HEK293 (cell line): ENCODE results near the gene MCEE.

Source experiments
- AEBP2 ChIP-seq: fragments of 450-650 bp; formaldehyde crosslinking; IDR thresholded peaks from 2 replicates; pipeline ENCODE4 v1.5.1; 2016; ENCODE audit warnings: missing biosample characterization, missing genetic modification characterization, borderline replicate concordance
- GLIS2 ChIP-seq: fragments of 450-650 bp; formaldehyde crosslinking; IDR thresholded peaks from 2 replicates; pipeline ENCODE4 v1.5.1; 2016; ENCODE audit warnings: missing biosample characterization, missing genetic modification characterization
- MZF1 ChIP-seq: fragments of 450-650 bp; formaldehyde crosslinking; IDR thresholded peaks from 2 replicates; pipeline ENCODE4 v1.5.1; 2017; ENCODE audit warnings: missing biosample characterization, missing genetic modification characterization, borderline replicate concordance
- RBAK ChIP-seq: fragments of 450-650 bp; formaldehyde crosslinking; IDR thresholded peaks from 2 replicates; pipeline ENCODE4 v1.5.1; 2016; ENCODE audit warnings: missing biosample characterization, missing genetic modification characterization
- ZBTB26 ChIP-seq: fragments of 450-650 bp; formaldehyde crosslinking; optimal IDR thresholded peaks from 2 replicates; pipeline ENCODE3; 2016; ENCODE audit warnings: missing biosample characterization, mild to moderate bottlenecking, missing genetic modification characterization
- ZIC2 ChIP-seq: fragments of 450-650 bp; formaldehyde crosslinking; IDR thresholded peaks from 2 replicates; pipeline ENCODE4 v1.5.1; 2016; ENCODE audit warnings: missing biosample characterization, missing genetic modification characterization
- ZNF112 ChIP-seq: fragments of 450-650 bp; formaldehyde crosslinking; IDR thresholded peaks from 2 replicates; pipeline ENCODE4 v1.5.0; 2017; ENCODE audit warnings: missing biosample characterization, missing genetic modification characterization
- ZNF140 ChIP-seq: fragments of 450-650 bp; formaldehyde crosslinking; IDR thresholded peaks from 2 replicates; pipeline ENCODE4 v1.5.1; 2016; ENCODE audit warnings: missing biosample characterization, missing genetic modification characterization
- ZNF211 ChIP-seq: fragments of 450-650 bp; formaldehyde crosslinking; IDR thresholded peaks from 2 replicates; pipeline ENCODE4 v1.5.1; 2016; ENCODE audit warnings: low read depth, missing biosample characterization, missing genetic modification characterization
- ZNF362 ChIP-seq: fragments of 450-650 bp; formaldehyde crosslinking; IDR thresholded peaks from 2 replicates; pipeline ENCODE4 v1.5.1; 2016; ENCODE audit warnings: missing biosample characterization, missing genetic modification characterization
- ZNF366 ChIP-seq: fragments of 450-650 bp; formaldehyde crosslinking; conservative IDR thresholded peaks from 2 replicates; pipeline ENCODE4 v1.5.1; 2016; ENCODE audit warnings: missing biosample characterization, missing genetic modification characterization
- ZNF394 ChIP-seq: fragments of 450-650 bp; formaldehyde crosslinking; IDR thresholded peaks from 2 replicates; pipeline ENCODE4 v1.5.1; 2016; ENCODE audit warnings: missing biosample characterization, missing genetic modification characterization, mild to moderate bottlenecking, moderate library complexity, borderline replicate concordance
- ZNF404 ChIP-seq: fragments of 450-650 bp; formaldehyde crosslinking; IDR thresholded peaks from 2 replicates; pipeline ENCODE4 v1.5.1; 2017; ENCODE audit warnings: missing biosample characterization, missing genetic modification characterization
- ZNF518A ChIP-seq: fragments of 450-650 bp; formaldehyde crosslinking; conservative IDR thresholded peaks from 2 replicates; pipeline ENCODE4 v1.5.1; 2016; ENCODE audit warnings: low read depth, missing biosample characterization, missing genetic modification characterization
- ZNF624 ChIP-seq: fragments of 450-650 bp; formaldehyde crosslinking; IDR thresholded peaks from 2 replicates; pipeline ENCODE4 v1.5.1; 2017; ENCODE audit warnings: missing biosample characterization, missing genetic modification characterization
- ZNF658 ChIP-seq: fragments of 450-650 bp; formaldehyde crosslinking; IDR thresholded peaks from 2 replicates; pipeline ENCODE4; 2016; ENCODE audit warnings: missing biosample characterization, missing genetic modification characterization
- ZNF768 ChIP-seq: fragments of 450-650 bp; formaldehyde crosslinking; IDR thresholded peaks from 2 replicates; pipeline ENCODE4 v1.5.1; 2018; ENCODE audit warnings: missing biosample characterization, mild to moderate bottlenecking, missing genetic modification characterization
- ZNF785 ChIP-seq: fragments of 450-650 bp; formaldehyde crosslinking; IDR thresholded peaks from 2 replicates; pipeline ENCODE4 v1.5.1; 2016; ENCODE audit warnings: missing biosample characterization, missing genetic modification characterization
- ZSCAN16 ChIP-seq: fragments of 450-650 bp; formaldehyde crosslinking; IDR thresholded peaks from 2 replicates; pipeline ENCODE4 v1.5.1; 2016; ENCODE audit warnings: missing biosample characterization, missing genetic modification characterization
- ZSCAN18 ChIP-seq: fragments of 450-650 bp; formaldehyde crosslinking; IDR thresholded peaks from 2 replicates; pipeline ENCODE4 v1.5.1; 2016; ENCODE audit warnings: missing biosample characterization, missing genetic modification characterization
- TF ChIP-seq, protein P1 (sequence below): fragments of 450-650 bp; formaldehyde crosslinking; IDR thresholded peaks from 2 replicates; pipeline ENCODE4 v1.5.1; 2016; ENCODE audit warnings: missing biosample characterization, missing genetic modification characterization
- TF ChIP-seq, protein P2 (sequence below): fragments of 450-650 bp; formaldehyde crosslinking; IDR thresholded peaks from 2 replicates; pipeline ENCODE4 v1.5.1; 2016; ENCODE audit warnings: missing biosample characterization, missing genetic modification characterization
- TF ChIP-seq, protein P3 (sequence below): fragments of 450-650 bp; formaldehyde crosslinking; IDR thresholded peaks from 2 replicates; pipeline ENCODE4 v1.5.1; 2017; ENCODE audit warnings: missing biosample characterization, mild to moderate bottlenecking, missing genetic modification characterization, moderate library complexity

Gene MCEE

GRCh38 chr2:71130152-71130904 lies at the start of gene MCEE, which contains the start of gene MPHOSPH10 (continued):
- TF ChIP-seq, protein P1, sequence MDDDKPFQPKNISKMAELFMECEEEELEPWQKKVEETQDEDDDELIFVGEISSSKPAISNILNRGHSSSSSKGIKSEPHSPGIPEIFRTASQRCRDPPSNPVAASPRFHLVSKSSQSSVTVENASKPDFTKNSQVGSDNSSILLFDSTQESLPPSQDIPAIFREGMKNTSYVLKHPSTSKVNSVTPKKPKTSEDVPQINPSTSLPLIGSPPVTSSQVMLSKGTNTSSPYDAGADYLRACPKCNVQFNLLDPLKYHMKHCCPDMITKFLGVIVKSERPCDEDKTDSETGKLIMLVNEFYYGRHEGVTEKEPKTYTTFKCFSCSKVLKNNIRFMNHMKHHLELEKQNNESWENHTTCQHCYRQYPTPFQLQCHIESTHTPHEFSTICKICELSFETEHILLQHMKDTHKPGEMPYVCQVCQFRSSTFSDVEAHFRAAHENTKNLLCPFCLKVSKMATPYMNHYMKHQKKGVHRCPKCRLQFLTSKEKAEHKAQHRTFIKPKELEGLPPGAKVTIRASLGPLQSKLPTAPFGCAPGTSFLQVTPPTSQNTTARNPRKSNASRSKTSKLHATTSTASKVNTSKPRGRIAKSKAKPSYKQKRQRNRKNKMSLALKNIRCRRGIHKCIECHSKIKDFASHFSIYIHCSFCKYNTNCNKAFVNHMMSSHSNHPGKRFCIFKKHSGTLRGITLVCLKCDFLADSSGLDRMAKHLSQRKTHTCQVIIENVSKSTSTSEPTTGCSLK = no peak
- TF ChIP-seq ZNF785 = no peak
- TF ChIP-seq, protein P2, sequence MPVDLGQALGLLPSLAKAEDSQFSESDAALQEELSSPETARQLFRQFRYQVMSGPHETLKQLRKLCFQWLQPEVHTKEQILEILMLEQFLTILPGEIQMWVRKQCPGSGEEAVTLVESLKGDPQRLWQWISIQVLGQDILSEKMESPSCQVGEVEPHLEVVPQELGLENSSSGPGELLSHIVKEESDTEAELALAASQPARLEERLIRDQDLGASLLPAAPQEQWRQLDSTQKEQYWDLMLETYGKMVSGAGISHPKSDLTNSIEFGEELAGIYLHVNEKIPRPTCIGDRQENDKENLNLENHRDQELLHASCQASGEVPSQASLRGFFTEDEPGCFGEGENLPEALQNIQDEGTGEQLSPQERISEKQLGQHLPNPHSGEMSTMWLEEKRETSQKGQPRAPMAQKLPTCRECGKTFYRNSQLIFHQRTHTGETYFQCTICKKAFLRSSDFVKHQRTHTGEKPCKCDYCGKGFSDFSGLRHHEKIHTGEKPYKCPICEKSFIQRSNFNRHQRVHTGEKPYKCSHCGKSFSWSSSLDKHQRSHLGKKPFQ (tag by site-specific recombination) = no peak
- no peak for TF ChIP-seq ZNF112 (tag by site-specific recombination)
- no peak for TF ChIP-seq ZNF362 (tag by site-specific recombination)
- no peak for TF ChIP-seq ZSCAN16 (tag by site-specific recombination)
- TF ChIP-seq ZBTB26 (tag by site-specific recombination) = peak; percentile 53
- no peak for TF ChIP-seq AEBP2 (tag by site-specific recombination)
- TF ChIP-seq ZNF366 (tag by site-specific recombination) = no peak
- TF ChIP-seq RBAK (tag by site-specific recombination) = no peak
- no peak for TF ChIP-seq ZIC2 (tag by site-specific recombination)
- TF ChIP-seq, protein P3, sequence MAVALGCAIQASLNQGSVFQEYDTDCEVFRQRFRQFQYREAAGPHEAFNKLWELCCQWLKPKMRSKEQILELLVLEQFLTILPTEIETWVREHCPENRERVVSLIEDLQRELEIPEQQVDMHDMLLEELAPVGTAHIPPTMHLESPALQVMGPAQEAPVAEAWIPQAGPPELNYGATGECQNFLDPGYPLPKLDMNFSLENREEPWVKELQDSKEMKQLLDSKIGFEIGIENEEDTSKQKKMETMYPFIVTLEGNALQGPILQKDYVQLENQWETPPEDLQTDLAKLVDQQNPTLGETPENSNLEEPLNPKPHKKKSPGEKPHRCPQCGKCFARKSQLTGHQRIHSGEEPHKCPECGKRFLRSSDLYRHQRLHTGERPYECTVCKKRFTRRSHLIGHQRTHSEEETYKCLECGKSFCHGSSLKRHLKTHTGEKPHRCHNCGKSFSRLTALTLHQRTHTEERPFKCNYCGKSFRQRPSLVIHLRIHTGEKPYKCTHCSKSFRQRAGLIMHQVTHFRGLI (tag by site-specific recombination) = no peak
- TF ChIP-seq MZF1 = no peak
- TF ChIP-seq ZNF658 (tag by site-specific recombination) = no peak
- TF ChIP-seq ZNF211 (tag by site-specific recombination) = no peak
- no peak for TF ChIP-seq ZNF140 (tag by site-specific recombination)
- peak; percentile 70 for TF ChIP-seq ZNF394 (tag by site-specific recombination)
- no peak for TF ChIP-seq ZNF624 (tag by site-specific recombination)
- no peak for TF ChIP-seq ZNF768 (tag by site-specific recombination)
- no peak for TF ChIP-seq ZNF404 (tag by site-specific recombination)
- peak; percentile 59 for TF ChIP-seq ZNF518A
- TF ChIP-seq ZSCAN18 (tag by site-specific recombination) = 0 out of 2 replicates have a peak, but pooled peaks have one; percentile 45
- TF ChIP-seq GLIS2 = no peak
